PFSK-1 (cell line): Measurements from ENCODE around the gene CDX1.

Experiments used
- FOXP2 ChIP-seq: optimal IDR thresholded peaks from 2 replicates; pipeline ENCODE3; 2011; ENCODE audit warnings: borderline replicate concordance, control low read depth, inconsistent platforms; ENCODE audit not compliant: insufficient read depth; ENCODE audit errors: extremely low read length, extremely low read depth
- POLR2AphosphoS5 ChIP-seq: IDR thresholded peaks from 2 replicates; pipeline ENCODE4 v1.6.1; 2012; ENCODE audit warnings: low read depth, mild to moderate bottlenecking, control low read depth, low read length, moderate library complexity
- SIN3A ChIP-seq: IDR thresholded peaks from 2 replicates; pipeline ENCODE4 v1.6.1; 2012; ENCODE audit warnings: mild to moderate bottlenecking, low read length, moderate library complexity, borderline replicate concordance; ENCODE audit not compliant: insufficient read depth
- TAF1 ChIP-seq: IDR thresholded peaks from 2 replicates; pipeline ENCODE4 v1.6.1; 2012; ENCODE audit warnings: low read length, control low read depth, borderline replicate concordance; ENCODE audit not compliant: insufficient read depth
- TF ChIP-seq, protein P1 (sequence below), 2 experiments: IDR thresholded peaks; 2 replicates each; pipeline versions ENCODE4 v1.6.1 to v1.8.0; 2011 to 2012; ENCODE audit warnings: low read depth in 2 of 2, low read length in 2 of 2, control low read depth in 1 of 2, inconsistent platforms in 1 of 2, mild to moderate bottlenecking in 1 of 2, moderate library complexity in 1 of 2; ENCODE audit not compliant: insufficient read depth in 1 of 2

The CDX1 gene

DNA sequence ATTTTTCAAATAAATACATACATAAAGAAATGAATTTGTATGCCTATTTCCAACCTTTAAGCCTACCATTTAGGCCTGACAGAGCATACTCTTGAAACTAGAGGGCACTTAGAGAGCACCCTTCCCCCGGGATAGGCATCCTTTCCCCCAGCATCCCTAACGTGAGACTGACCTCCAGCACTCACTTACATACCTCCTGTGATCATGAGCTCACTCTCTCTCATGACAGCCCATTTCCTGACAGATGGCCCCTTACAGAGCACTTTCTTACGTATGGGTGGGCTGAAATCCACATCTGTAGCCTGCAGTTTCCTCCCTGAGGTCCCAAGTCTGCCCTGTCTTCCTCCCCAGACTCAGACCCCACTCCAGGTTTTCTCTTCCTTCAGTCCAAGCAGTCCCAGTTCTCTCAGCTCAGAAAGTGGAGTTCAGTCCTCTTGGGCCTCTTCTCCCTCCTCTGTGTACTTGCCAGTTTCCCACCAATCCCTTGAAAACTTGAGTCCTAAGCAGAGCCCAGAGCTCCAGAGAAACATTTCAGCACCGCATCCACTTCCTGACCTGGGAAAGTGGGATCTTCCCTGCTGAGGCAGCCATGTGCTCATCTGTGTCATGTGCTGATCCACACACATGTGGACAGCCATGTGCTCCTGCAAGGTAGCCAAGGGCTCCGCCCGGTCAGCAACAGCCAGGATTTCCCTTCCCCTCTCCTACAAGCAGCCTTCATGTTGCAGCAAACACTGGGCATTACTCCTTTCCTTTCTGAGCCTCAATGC lies 2.2 kb upstream of the CDX1 start:
- TF ChIP-seq FOXP2, result no peak
- no peak for TF ChIP-seq TAF1
- no peak for TF ChIP-seq POLR2AphosphoS5
- TF ChIP-seq, protein P1, sequence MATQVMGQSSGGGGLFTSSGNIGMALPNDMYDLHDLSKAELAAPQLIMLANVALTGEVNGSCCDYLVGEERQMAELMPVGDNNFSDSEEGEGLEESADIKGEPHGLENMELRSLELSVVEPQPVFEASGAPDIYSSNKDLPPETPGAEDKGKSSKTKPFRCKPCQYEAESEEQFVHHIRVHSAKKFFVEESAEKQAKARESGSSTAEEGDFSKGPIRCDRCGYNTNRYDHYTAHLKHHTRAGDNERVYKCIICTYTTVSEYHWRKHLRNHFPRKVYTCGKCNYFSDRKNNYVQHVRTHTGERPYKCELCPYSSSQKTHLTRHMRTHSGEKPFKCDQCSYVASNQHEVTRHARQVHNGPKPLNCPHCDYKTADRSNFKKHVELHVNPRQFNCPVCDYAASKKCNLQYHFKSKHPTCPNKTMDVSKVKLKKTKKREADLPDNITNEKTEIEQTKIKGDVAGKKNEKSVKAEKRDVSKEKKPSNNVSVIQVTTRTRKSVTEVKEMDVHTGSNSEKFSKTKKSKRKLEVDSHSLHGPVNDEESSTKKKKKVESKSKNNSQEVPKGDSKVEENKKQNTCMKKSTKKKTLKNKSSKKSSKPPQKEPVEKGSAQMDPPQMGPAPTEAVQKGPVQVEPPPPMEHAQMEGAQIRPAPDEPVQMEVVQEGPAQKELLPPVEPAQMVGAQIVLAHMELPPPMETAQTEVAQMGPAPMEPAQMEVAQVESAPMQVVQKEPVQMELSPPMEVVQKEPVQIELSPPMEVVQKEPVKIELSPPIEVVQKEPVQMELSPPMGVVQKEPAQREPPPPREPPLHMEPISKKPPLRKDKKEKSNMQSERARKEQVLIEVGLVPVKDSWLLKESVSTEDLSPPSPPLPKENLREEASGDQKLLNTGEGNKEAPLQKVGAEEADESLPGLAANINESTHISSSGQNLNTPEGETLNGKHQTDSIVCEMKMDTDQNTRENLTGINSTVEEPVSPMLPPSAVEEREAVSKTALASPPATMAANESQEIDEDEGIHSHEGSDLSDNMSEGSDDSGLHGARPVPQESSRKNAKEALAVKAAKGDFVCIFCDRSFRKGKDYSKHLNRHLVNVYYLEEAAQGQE (IDR thresholded peaks at IDR 0.05; ENCODE audit: insufficient read depth in 1 of 2, low read depth in 2 of 2, low read length in 2 of 2), result no peak
- TF ChIP-seq SIN3A, result no peak

DNA sequence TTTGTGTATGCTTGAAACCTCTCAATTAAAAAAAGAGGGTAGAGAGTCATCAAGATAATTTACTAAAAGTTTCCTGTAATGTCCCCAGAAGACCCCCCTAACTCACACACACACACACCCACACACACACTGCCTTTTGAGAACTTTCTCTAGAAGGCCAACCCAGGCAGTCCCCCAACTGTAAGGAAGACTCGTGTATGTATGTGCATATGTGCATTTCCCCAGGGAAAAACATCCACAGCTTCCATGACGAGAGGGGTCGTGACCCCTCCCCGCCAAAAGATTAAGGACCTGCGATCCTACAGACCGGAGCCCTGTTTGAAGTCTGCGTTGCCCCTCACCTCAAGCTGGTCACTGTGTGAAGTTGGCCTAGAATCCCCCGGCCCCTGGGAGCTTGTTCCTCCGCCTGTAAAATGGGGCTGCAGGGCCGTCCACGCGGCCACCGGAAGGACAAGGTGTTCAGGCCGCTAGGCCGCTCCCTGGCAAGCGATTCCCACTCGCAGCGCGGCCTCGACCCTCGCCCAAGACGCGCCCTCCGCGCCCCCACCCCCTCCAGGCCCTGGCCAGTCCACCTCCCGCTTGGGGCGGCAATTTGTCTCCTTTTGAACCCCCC lies 435 bp upstream of the CDX1 start:
- no peak for TF ChIP-seq SIN3A
- TF ChIP-seq, protein P1 (IDR thresholded peaks at IDR 0.05; ENCODE audit: insufficient read depth in 1 of 2, low read depth in 2 of 2, low read length in 2 of 2), result no peak
- TF ChIP-seq POLR2AphosphoS5, result no peak

DNA sequence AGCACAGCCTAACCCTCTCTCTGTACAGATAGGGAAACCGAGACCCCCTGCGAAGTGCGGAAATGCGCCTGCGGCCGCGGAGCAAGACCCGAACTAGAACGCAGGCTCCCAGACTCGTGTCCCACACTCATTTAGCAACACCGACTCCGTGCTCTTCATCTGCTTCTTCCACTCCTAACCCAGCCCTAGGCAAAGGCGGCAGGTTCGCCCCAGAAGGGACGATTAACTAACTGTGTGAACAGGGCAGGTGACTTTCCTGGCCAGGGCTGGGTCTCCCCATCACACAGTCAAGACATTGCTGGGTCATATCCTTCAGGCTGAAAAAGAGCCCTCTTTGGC lies 903 bp downstream of the CDX1 start:
- TF ChIP-seq TAF1, result no peak
- no peak for TF ChIP-seq FOXP2
- TF ChIP-seq, protein P1 (IDR thresholded peaks at IDR 0.05; ENCODE audit: insufficient read depth in 1 of 2, low read depth in 2 of 2, low read length in 2 of 2), result no peak
- TF ChIP-seq POLR2AphosphoS5, result no peak
- TF ChIP-seq SIN3A, result no peak

DNA sequence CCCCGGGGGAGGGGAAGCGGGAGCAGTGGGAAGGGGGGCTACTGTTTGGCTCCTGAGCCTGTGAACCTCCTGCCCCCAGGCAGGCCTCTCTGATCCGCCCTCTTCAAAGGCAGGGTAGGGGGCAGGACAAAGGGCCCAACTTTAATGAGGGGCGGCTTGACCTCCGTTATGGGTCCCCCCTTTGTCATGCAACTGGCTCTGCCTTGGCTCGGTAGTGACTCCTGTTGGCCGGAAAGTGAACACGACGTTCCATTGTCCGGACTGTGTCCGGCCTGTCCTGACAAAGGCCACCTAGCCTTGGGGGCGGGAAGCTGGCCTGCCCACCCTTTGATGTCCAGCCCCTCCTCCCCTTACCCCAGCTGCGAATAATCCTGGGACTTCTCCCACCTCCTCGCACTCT lies 1.3 kb downstream of the CDX1 start:
- TF ChIP-seq SIN3A, result no peak
- TF ChIP-seq FOXP2, result no peak
- no peak for TF ChIP-seq POLR2AphosphoS5
- no peak for TF ChIP-seq TAF1
- TF ChIP-seq, protein P1 (IDR thresholded peaks at IDR 0.05; ENCODE audit: insufficient read depth in 1 of 2, low read depth in 2 of 2, low read length in 2 of 2), result no peak
